SK-N-SH (cell line): ENCODE results near the gene MBNL1. TPM values are rescaled to one million over a fixed set of nuclear protein-coding genes. Genes with fewer than 3 reads are reported as not detected.

Experiments
- CTCF ChIA-PET: fragments of 300-600, 350-600 bp; formaldehyde crosslinking; extraction: SDS; loops from one replicate; lab custom pipeline; 2021; lab: Yijun Ruan, JAX
- POLR2A ChIA-PET: fragments of 350-600 bp; sonication (Branson Sonifier 250); formaldehyde crosslinking; extraction: SDS; loops from one replicate; lab custom pipeline; 2020; ENCODE audit warnings: antibody characterized with exemption, inconsistent platforms; lab: Yijun Ruan, JAX
- DNase-seq: peaks from one replicate; pipeline ENCODE4 v3.0.0; 2012
- H2AFZ ChIP-seq: fragments of 200-600 bp; sonication (generic); 2 replicates; pipeline ENCODE4 v1.8.1; 2016; ENCODE audit warnings: antibody characterized with exemption, mild to moderate bottlenecking, low read depth
- H3F3A ChIP-seq: fragments of 200-600 bp; sonication (generic); replicated peaks from 2 replicates; pipeline ENCODE3; 2016; ENCODE audit warnings: antibody characterized with exemption, mild to moderate bottlenecking; ENCODE audit not compliant: insufficient read depth
- H3K27ac ChIP-seq, 2 experiments: fragments of 200-500 bp in 1 of 2; fragments of 200-600 bp in 1 of 2; sonication (Bioruptor generic) in 1 of 2; sonication (generic), shearing (Covaris generic) in 1 of 2; 2 replicates each; pipeline versions ENCODE4 v1.5.1 to v1.6.1; 2014 to 2016; ENCODE audit warnings: low read depth in 2 of 2, inconsistent platforms in 1 of 2, low read length in 1 of 2, mild to moderate bottlenecking in 1 of 2, mixed read lengths in 1 of 2
- H3K27me3 ChIP-seq: fragments of 200-600 bp; sonication (generic), shearing (Covaris generic); 2 replicates; pipeline ENCODE4 v1.6.1; 2016; ENCODE audit warnings: mixed run types; ENCODE audit not compliant: insufficient read depth
- H3K36me3 ChIP-seq, 2 experiments: fragments of 200-500 bp in 1 of 2; fragments of 200-600 bp in 1 of 2; sonication (Bioruptor generic) in 1 of 2; sonication (generic) in 1 of 2; replicated peaks in 1 of 2; 2 replicates each; pipeline versions ENCODE3 to v1.5.1; 2014 to 2016; ENCODE audit warnings: low read length in 1 of 2, mild to moderate bottlenecking in 1 of 2; ENCODE audit not compliant: insufficient read depth in 2 of 2, control insufficient read depth in 1 of 2
- H3K4me1 ChIP-seq, 2 experiments: fragments of 200-500 bp in 1 of 2; fragments of 200-600 bp in 1 of 2; sonication (Bioruptor generic) in 1 of 2; sonication (generic), shearing (Covaris generic) in 1 of 2; 2 replicates each; pipeline versions ENCODE4 v1.5.1 to v1.6.1; 2014 to 2016; ENCODE audit warnings: low read depth in 1 of 2, low read length in 1 of 2, mixed run types in 1 of 2; ENCODE audit not compliant: insufficient read depth in 2 of 2, control insufficient read depth in 1 of 2
- H3K4me2 ChIP-seq: fragments of 200-600 bp; sonication (generic), shearing (Covaris generic); 2 replicates; pipeline ENCODE4 v1.6.1; 2017; ENCODE audit warnings: mixed run types
- H3K4me3 ChIP-seq, 2 experiments: fragments of 200-500 bp in 1 of 2; fragments of 200-600 bp in 1 of 2; sonication (Bioruptor generic) in 1 of 2; sonication (generic), shearing (Covaris generic) in 1 of 2; 2 replicates each; pipeline versions ENCODE4 v1.5.1 to v1.8.1; 2014 to 2016; ENCODE audit warnings: low read depth in 2 of 2, inconsistent platforms in 1 of 2, low read length in 1 of 2, mild to moderate bottlenecking in 1 of 2, mixed read lengths in 1 of 2, moderate library complexity in 1 of 2
- H3K79me2 ChIP-seq: fragments of 200-600 bp; sonication (generic); 2 replicates; pipeline ENCODE4 v1.8.1; 2017; ENCODE audit warnings: mild to moderate bottlenecking; ENCODE audit not compliant: insufficient read depth
- H3K9ac ChIP-seq: fragments of 200-600 bp; sonication (generic); 2 replicates; pipeline ENCODE4 v1.6.1; 2017; ENCODE audit warnings: mixed run types
- H3K9me2 ChIP-seq: fragments of 200-600 bp; sonication (generic); 2 replicates; pipeline ENCODE4 v1.6.1; 2017; ENCODE audit warnings: mixed run types
- H3K9me3 ChIP-seq: fragments of 200-600 bp; sonication (generic); 2 replicates; pipeline ENCODE4 v1.6.1; 2017; ENCODE audit warnings: mixed run types, mild to moderate bottlenecking, moderate library complexity
- H4K20me1 ChIP-seq: fragments of 200-600 bp; sonication (generic); 2 replicates; pipeline ENCODE4 v1.6.1; 2017; ENCODE audit warnings: mild to moderate bottlenecking, mixed run types; ENCODE audit not compliant: insufficient read depth
- ELF1 ChIP-seq: IDR thresholded peaks from 2 replicates; pipeline ENCODE4 v1.4.0; 2012
- FOSL2 ChIP-seq: IDR thresholded peaks from 2 replicates; pipeline ENCODE4 v1.4.0; 2012; ENCODE audit warnings: low read depth, mild to moderate bottlenecking, moderate library complexity, borderline replicate concordance
- FOXJ3 ChIP-seq: sonication (generic); formaldehyde crosslinking; IDR thresholded peaks from 2 replicates; pipeline ENCODE4 v1.5.1; 2020; ENCODE audit warnings: mild to moderate bottlenecking, missing genetic modification reagents
- NFIC ChIP-seq: IDR thresholded peaks from 2 replicates; pipeline ENCODE4 v1.4.0; 2012; ENCODE audit warnings: borderline replicate concordance
- NRF1 ChIP-seq: IDR thresholded peaks from 2 replicates; pipeline ENCODE4 v1.6.1; 2012; ENCODE audit warnings: low read depth, mild to moderate bottlenecking, low read length
- RFX5 ChIP-seq: IDR thresholded peaks from 2 replicates; pipeline ENCODE4 v1.6.1; 2012; ENCODE audit warnings: mild to moderate bottlenecking, improper control_type of control experiment, low read length
- RXRA ChIP-seq: IDR thresholded peaks from 2 replicates; pipeline ENCODE4 v1.4.0; 2012; ENCODE audit warnings: low read depth, mild to moderate bottlenecking, borderline replicate concordance
- SIN3A ChIP-seq: IDR thresholded peaks from 2 replicates; pipeline ENCODE4 v1.6.1; 2012; ENCODE audit warnings: low read depth, mild to moderate bottlenecking, low read length, moderate library complexity, borderline replicate concordance
- TCF12 ChIP-seq: IDR thresholded peaks from 2 replicates; pipeline ENCODE4 v1.4.0; 2012
- USF2 ChIP-seq: fragments of 150-350 bp; IDR thresholded peaks from 2 replicates; pipeline ENCODE4 v1.6.1; 2017; ENCODE audit warnings: antibody characterized with exemption, low read length, low read depth, borderline replicate concordance
- ZBTB33 ChIP-seq: IDR thresholded peaks from 2 replicates; pipeline ENCODE4 v1.4.0; 2012; ENCODE audit warnings: low read depth, borderline replicate concordance
- WGBS: methylation state at CpG from one replicate; pipeline ENCODE4 v1.1.6; 2017; ENCODE audit warnings: low lambda C conversion rate; 5-methylcytosine and 5-hydroxymethylcytosine counted together
- polyA plus RNA-seq, 3 experiments: library from polyadenylated mRNA; depleted of rRNA; stranded (reverse); fragments of >200 nt; gene quantifications; 2 replicates each; pipeline ENCODE4 v1.2.3, GENCODE V29; 2012
- TF ChIP-seq, protein P1 (sequence below): IDR thresholded peaks from 2 replicates; pipeline ENCODE4; 2012

MBNL1 gene
- polyA plus RNA-seq, 1 of the 3 experiments (the other 2 are of a cell fraction), result 44.3 TPM

- DNase-seq, result no peak
- Histone ChIP-seq H3K4me2 (no peak overlapping the region), H3K36me3 (peaks cover 0 to 9% of the 10 kb centered on the region in 2 experiments), H3K4me3 (no peak overlapping the region), H3K27me3 (no peaks in the 10 kb centered on the region), H3K9me3 (no peaks in the 10 kb centered on the region), H3K9ac (no peak overlapping the region), H3K4me1 (peaks cover 4 to 37% of the 10 kb centered on the region in 2 experiments; a peak in 3 of 4 replicates), H4K20me1 (peaks cover 89% of the 10 kb centered on the region), H2AFZ (no peak overlapping the region), H3K9me2 (no peaks in the 10 kb centered on the region), H3K79me2 (peaks cover 100% of the 10 kb centered on the region), H3F3A (peaks cover 15% of the 10 kb centered on the region), H3K27ac (peak overlapping the region in 1 of 2 experiments; percentile 67; a peak in 3 of 4 replicates)
- ChIA-PET CTCF (interaction anchor here (1.0 to 1.4 kb wide), 3 partner anchors 15 to 50 kb away, joined by 3 read pairs; no protein-coding TSS in a partner anchor), POLR2A (no interaction called here)
- no peak for TF ChIP-seq RFX5
- TF ChIP-seq, protein P1, sequence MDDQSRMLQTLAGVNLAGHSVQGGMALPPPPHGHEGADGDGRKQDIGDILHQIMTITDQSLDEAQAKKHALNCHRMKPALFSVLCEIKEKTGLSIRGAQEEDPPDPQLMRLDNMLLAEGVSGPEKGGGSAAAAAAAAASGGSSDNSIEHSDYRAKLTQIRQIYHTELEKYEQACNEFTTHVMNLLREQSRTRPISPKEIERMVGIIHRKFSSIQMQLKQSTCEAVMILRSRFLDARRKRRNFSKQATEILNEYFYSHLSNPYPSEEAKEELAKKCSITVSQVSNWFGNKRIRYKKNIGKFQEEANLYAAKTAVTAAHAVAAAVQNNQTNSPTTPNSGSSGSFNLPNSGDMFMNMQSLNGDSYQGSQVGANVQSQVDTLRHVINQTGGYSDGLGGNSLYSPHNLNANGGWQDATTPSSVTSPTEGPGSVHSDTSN, result peak; percentile 70
- no peak for TF ChIP-seq FOXJ3 (CRISPR knock-in tag)
- TF ChIP-seq NFIC, result no peak
- no peak for TF ChIP-seq FOSL2
- TF ChIP-seq SIN3A, result no peak
- WGBS, result 96% methylated on average over 3 of the region's 3 CpGs
Measured at GRCh38 chr3:152405915-152406802, 137.4 kb downstream of the MBNL1 start.

GRCh38 chr3:152413240-152413639 is 144.5 kb downstream of the MBNL1 start:
- no peaks in the 10 kb centered on the region for H3K9me2 ChIP-seq
- peaks cover 17% of the 10 kb centered on the region for H3F3A ChIP-seq
- peaks cover 0 to 9% of the 10 kb centered on the region in 2 experiments; a peak in 1 of 4 replicates for H3K4me1 ChIP-seq
- no peak overlapping the region for H3K4me3 ChIP-seq
- H3K27ac ChIP-seq, result no peak overlapping the region
- POLR2A ChIA-PET, result no interaction called here
- peaks cover 62% of the 10 kb centered on the region for H4K20me1 ChIP-seq
- no peaks in the 10 kb centered on the region for H3K27me3 ChIP-seq
- H3K9ac ChIP-seq, result no peak overlapping the region
- peaks cover 97% of the 10 kb centered on the region for H3K79me2 ChIP-seq
- no peak overlapping the region for H2AFZ ChIP-seq
- no peaks in the 10 kb centered on the region for H3K9me3 ChIP-seq
- DNase-seq, result no peak
- TF ChIP-seq ELF1 (no peak), RXRA (no peak), NRF1 (no peak), USF2 (no peak), ZBTB33 (no peak), SIN3A (no peak), NFIC (no peak), TCF12 (no peak)
- TF ChIP-seq, all 33 proteins: peak for 0
- Histone ChIP-seq H3K36me3 (peaks cover 20 to 31% of the 10 kb centered on the region in 2 experiments), H3K4me2 (no peak overlapping the region)
- WGBS, result 92% methylated on average over 2 of the region's 2 CpGs
- CTCF ChIA-PET, result interaction anchor here (0.7 to 1.0 kb wide), 3 partner anchors 12 to 39 kb away, joined by 3 read pairs; no protein-coding TSS in a partner anchor
